HL-60 (cell line): Measurements from ENCODE around the gene ATXN7.

Experiments
- DNase-seq, 2 experiments: peaks; one replicate each; pipeline ENCODE4 v3.0.0-alpha.2; 2010 to 2020; ENCODE audit warnings: low read depth in 1 of 2, low spot score in 1 of 2
- H3K27ac ChIP-seq: fragments of 250-450 bp; sonication (Bioruptor Pico); replicated peaks from 2 replicates; pipeline ENCODE4 v1.5.1; 2020; ENCODE audit warnings: mild to moderate bottlenecking, moderate library complexity
- H3K27me3 ChIP-seq: fragments of 250-450 bp; sonication (Bioruptor Pico); 2 replicates; pipeline ENCODE4 v1.5.1; 2021; ENCODE audit warnings: mild to moderate bottlenecking, moderate library complexity; ENCODE audit not compliant: insufficient read depth, poor library complexity, severe bottlenecking
- H3K4me3 ChIP-seq: replicated peaks from 2 replicates; pipeline ENCODE4 v1.5.1; 2011; ENCODE audit warnings: mild to moderate bottlenecking, control low read depth, low read length; ENCODE audit not compliant: insufficient read depth
- CTCF ChIP-seq: IDR thresholded peaks from one replicate; pipeline ENCODE4 v1.5.1; 2011; ENCODE audit warnings: low read length, control low read depth, inconsistent platforms; ENCODE audit not compliant: insufficient read depth
- GABPA ChIP-seq: IDR thresholded peaks from 2 replicates; pipeline ENCODE4 v1.6.1; 2012; ENCODE audit warnings: low read depth
- POLR2AphosphoS5 ChIP-seq: IDR thresholded peaks from 2 replicates; pipeline ENCODE4 v1.6.1; 2012; ENCODE audit warnings: low read depth
- REST ChIP-seq: IDR thresholded peaks from 2 replicates; pipeline ENCODE4 v1.6.1; 2012; ENCODE audit warnings: low read depth; ENCODE audit not compliant: insufficient replicate concordance
- SPI1 ChIP-seq: IDR thresholded peaks from 2 replicates; pipeline ENCODE4 v1.6.1; 2012; ENCODE audit warnings: low read depth, mild to moderate bottlenecking, borderline replicate concordance

Gene ATXN7

GRCh38 chr3:64026346-64026745, 162.7 kb downstream of the ATXN7 start:
- DNase-seq, result no peak
- Histone ChIP-seq H3K27me3 (peaks cover 4% of the 10 kb centered on the region), H3K4me3 (no peak overlapping the region), H3K27ac (no peak overlapping the region)
- TF ChIP-seq REST (no peak), SPI1 (no peak), POLR2AphosphoS5 (no peak), CTCF (no peak), GABPA (no peak)

- Histone ChIP-seq H3K4me3 (no peak overlapping the region), H3K27me3 (peaks cover 4% of the 10 kb centered on the region), H3K27ac (no peak overlapping the region)
- no peak for TF ChIP-seq GABPA
- no peak for TF ChIP-seq POLR2AphosphoS5
- no peak for TF ChIP-seq REST
- TF ChIP-seq CTCF, result no peak
- no peak for TF ChIP-seq SPI1
- DNase-seq, result no peak
These were observed 164.0 kb downstream of the ATXN7 start for GRCh38 chr3:64027658-64028057.

- no peak for DNase-seq
- no peak for TF ChIP-seq POLR2AphosphoS5
- TF ChIP-seq SPI1, result no peak
- TF ChIP-seq REST, result no peak
- no peak for TF ChIP-seq GABPA
- H3K27ac ChIP-seq, result no peak overlapping the region
These were observed 165.1 kb downstream of the ATXN7 start for GRCh38 chr3:64028754-64029153.

GRCh38 chr3:64029287-64029686, 165.6 kb downstream of the ATXN7 start:
- DNase-seq, result no peak
- Histone ChIP-seq H3K27me3 (peaks cover 4% of the 10 kb centered on the region), H3K4me3 (no peak overlapping the region), H3K27ac (no peak overlapping the region)
- no peak for TF ChIP-seq REST
- no peak for TF ChIP-seq SPI1
- no peak for TF ChIP-seq GABPA
- TF ChIP-seq CTCF, result no peak
- no peak for TF ChIP-seq POLR2AphosphoS5

More at GRCh38 chr3:64028754-64029153, 165.1 kb downstream of the ATXN7 start:
- peaks cover 4% of the 10 kb centered on the region for H3K27me3 ChIP-seq
- H3K4me3 ChIP-seq, result no peak overlapping the region
